ENCODE measurements around the gene LATS2.
"Not testable (repeated sequence)": the region's sequence is repeated elsewhere in the genome, so short reads cannot be mapped to it uniquely, and the experiment has no call there.

Gene LATS2

GRCh38 chr13:20960663-20961309 is 100.6 kb downstream of the LATS2 start:
- no peak for DNase-seq (ENCODE audit: low spot score)

GRCh38 chr13:20957049-20957620 is 104.3 kb downstream of the LATS2 start:
- DNase-seq (ENCODE audit: low spot score): not testable (repeated sequence)

GRCh38 chr13:20955496-20955895 is 105.9 kb downstream of the LATS2 start:
- DNase-seq (ENCODE audit: low spot score): no peak

- no peak for DNase-seq (ENCODE audit: low spot score)
Observed at GRCh38 chr13:20953245-20953931, 108.0 kb downstream of the LATS2 start.

GRCh38 chr13:20952838-20953237 is 108.5 kb downstream of the LATS2 start:
- no peak for DNase-seq (ENCODE audit: low spot score)

- not testable (repeated sequence) for DNase-seq (ENCODE audit: low spot score)
Observed at GRCh38 chr13:20948001-20948400, 113.4 kb downstream of the LATS2 start.

GRCh38 chr13:20945952-20946383 is 115.4 kb downstream of the LATS2 start:
- DNase-seq (ENCODE audit: low spot score): no peak

- DNase-seq (ENCODE audit: low spot score): no peak
Observed at GRCh38 chr13:20942938-20943559, 118.3 kb downstream of the LATS2 start.

GRCh38 chr13:20940511-20940910 is 120.9 kb downstream of the LATS2 start:
- not testable (repeated sequence) for DNase-seq (ENCODE audit: low spot score)

- peak; percentile 30 for DNase-seq (ENCODE audit: low spot score)
Observed at GRCh38 chr13:20940083-20940482, 121.3 kb downstream of the LATS2 start.

GRCh38 chr13:20939662-20940061 is 121.7 kb downstream of the LATS2 start:
- no peak for DNase-seq (ENCODE audit: low spot score)

GRCh38 chr13:20938302-20938701 is 123.1 kb downstream of the LATS2 start:
- DNase-seq (ENCODE audit: low spot score): no peak

- no peak for DNase-seq (ENCODE audit: low spot score)
Observed at GRCh38 chr13:20927596-20928257, 133.7 kb downstream of the LATS2 start.

- not testable (repeated sequence) for DNase-seq (ENCODE audit: low spot score)
Observed at GRCh38 chr13:20925395-20925790, 136.0 kb downstream of the LATS2 start.

- peak; percentile 48 for DNase-seq (ENCODE audit: low spot score)
Observed at GRCh38 chr13:20924758-20925394, 136.5 kb downstream of the LATS2 start.

- no peak for DNase-seq (ENCODE audit: low spot score)
Observed at GRCh38 chr13:20923272-20923671, 138.1 kb downstream of the LATS2 start.

Measured in AG08396 (cell line).